NCI-H2171 (cell line): ENCODE results near the gene CPZ.

Source experiments
- DNase-seq: peaks from one replicate; lab custom pipeline; 2025; lab: John Stamatoyannopoulos, UW

The CPZ gene

GRCh38 chr4:8581094-8581861 lies 11.3 kb upstream of the CPZ start:
- no peak for DNase-seq

GRCh38 chr4:8582016-8582415 lies 10.5 kb upstream of the CPZ start:
- DNase-seq = no peak

- DNase-seq = no peak
Measured at GRCh38 chr4:8582436-8582835, 10.1 kb upstream of the CPZ start.

- no peak for DNase-seq
Measured at GRCh38 chr4:8582941-8583654, 9.5 kb upstream of the CPZ start.

GRCh38 chr4:8583655-8584025 lies 8.9 kb upstream of the CPZ start:
- no peak for DNase-seq

GRCh38 chr4:8585186-8585585 lies 7.4 kb upstream of the CPZ start:
- DNase-seq = no peak

GRCh38 chr4:8585721-8586212 lies 6.8 kb upstream of the CPZ start:
- DNase-seq = no peak

- DNase-seq = no peak
Measured at GRCh38 chr4:8586246-8586645, 6.3 kb upstream of the CPZ start.

GRCh38 chr4:8586671-8587468 lies 5.7 kb upstream of the CPZ start:
- no peak for DNase-seq

- DNase-seq = no peak
Measured at GRCh38 chr4:8587469-8588195, 4.9 kb upstream of the CPZ start.

- no peak for DNase-seq
Measured at GRCh38 chr4:8588196-8588470, 4.4 kb upstream of the CPZ start.

GRCh38 chr4:8589336-8589735 lies 3.2 kb upstream of the CPZ start:
- DNase-seq = no peak

- no peak for DNase-seq
Measured at GRCh38 chr4:8589823-8590545, 2.6 kb upstream of the CPZ start.

GRCh38 chr4:8590546-8590880 lies 2.1 kb upstream of the CPZ start:
- no peak for DNase-seq

- DNase-seq = no peak
Measured at GRCh38 chr4:8591114-8591513, 1.5 kb upstream of the CPZ start.

- DNase-seq = no peak
Measured at GRCh38 chr4:8591626-8592365, 769 bp upstream of the CPZ start.

- DNase-seq = no peak
Measured at GRCh38 chr4:8593264-8594096, 915 bp downstream of the CPZ start.

- no peak for DNase-seq
Measured at GRCh38 chr4:8594097-8595038, 1.8 kb downstream of the CPZ start.
